ENCODE results near the gene C5orf58.

DNA sequence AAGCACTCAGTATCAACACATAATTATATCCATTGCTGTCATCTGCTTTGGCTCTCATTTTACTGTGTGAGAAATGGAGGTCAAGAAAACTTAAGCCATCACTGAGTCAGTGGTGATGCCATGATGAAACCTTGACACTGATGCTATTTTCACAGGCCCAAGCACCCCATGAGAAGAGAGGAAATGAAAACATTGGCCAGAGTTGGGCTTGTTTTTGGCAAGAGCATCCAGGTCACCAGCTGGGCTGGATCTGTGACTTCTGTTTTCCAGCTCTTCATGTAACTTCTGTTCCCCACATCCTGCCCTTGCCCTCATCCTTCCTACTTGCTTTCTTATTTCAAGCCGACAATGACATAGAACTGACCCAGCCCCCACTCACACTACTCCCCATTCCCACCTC lies 54.7 kb downstream of the C5orf58 start:
- no peak for TF ChIP-seq CTCF (IDR thresholded peaks at IDR 0.05; ENCODE audit: low read depth, low read length)
- TF ChIP-seq EZH2phosphoT487 (IDR thresholded peaks at IDR 0.05; ENCODE audit: low read depth), result no peak
